GM19023 (cell line): ENCODE data around the gene SGTA.
A peak's percentile ranks its signal among the peaks of the same experiment; 100 is the strongest.

ENCODE experiments used
- ATAC-seq: cut with Tn5 transposase; IDR thresholded peaks from one replicate; pipeline ENCODE4 v1.9.1; 2021; ENCODE audit warnings: mild to moderate bottlenecking, moderate library complexity; ENCODE audit not compliant: unreplicated experiment

The SGTA gene

GRCh38 chr19:2756477-2756876 lies 26.6 kb downstream of the SGTA start:
- no peak for ATAC-seq

DNA sequence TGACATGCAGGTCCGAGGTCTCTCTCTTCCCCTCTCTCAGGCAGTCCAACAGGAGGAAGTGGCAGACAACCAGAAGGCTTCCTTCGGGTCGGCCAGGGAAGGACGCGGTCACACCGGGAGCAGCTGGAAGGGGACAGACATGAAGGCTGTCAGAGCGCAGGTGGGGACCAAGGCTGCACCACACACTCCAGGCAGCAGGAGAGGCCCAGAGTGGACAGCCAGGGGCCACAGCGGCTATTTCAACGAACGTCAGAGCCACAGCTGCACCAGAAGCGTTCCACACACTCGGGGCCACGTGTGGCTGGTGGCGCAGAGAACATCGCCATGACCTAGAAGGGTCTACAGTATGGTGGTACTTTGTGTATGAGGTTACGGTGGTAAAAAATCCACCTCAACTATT lies 27.3 kb downstream of the SGTA start:
- ATAC-seq = no peak

DNA sequence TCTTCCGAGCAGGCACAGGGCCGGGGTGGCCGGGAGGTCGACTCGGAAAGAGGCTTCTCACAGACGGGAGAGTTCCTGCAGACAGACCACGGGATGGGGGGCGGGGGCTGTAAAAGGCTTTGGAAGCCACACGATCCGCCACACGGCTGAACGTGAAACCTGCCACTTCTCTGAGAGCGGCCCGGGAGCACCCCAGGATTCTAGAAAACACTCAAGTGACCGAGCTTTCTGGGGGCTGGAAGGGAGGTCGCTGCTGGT lies 27.7 kb downstream of the SGTA start:
- ATAC-seq = no peak

- ATAC-seq = no peak
Measured at GRCh38 chr19:2754659-2755447, 28.2 kb downstream of the SGTA start.

GRCh38 chr19:2751438-2751830 lies 31.6 kb downstream of the SGTA start:
- ATAC-seq = no peak

GRCh38 chr19:2750808-2751437 lies 32.1 kb downstream of the SGTA start:
- no peak for ATAC-seq

- ATAC-seq = no peak
Measured at GRCh38 chr19:2747349-2747748, 35.7 kb downstream of the SGTA start.

DNA sequence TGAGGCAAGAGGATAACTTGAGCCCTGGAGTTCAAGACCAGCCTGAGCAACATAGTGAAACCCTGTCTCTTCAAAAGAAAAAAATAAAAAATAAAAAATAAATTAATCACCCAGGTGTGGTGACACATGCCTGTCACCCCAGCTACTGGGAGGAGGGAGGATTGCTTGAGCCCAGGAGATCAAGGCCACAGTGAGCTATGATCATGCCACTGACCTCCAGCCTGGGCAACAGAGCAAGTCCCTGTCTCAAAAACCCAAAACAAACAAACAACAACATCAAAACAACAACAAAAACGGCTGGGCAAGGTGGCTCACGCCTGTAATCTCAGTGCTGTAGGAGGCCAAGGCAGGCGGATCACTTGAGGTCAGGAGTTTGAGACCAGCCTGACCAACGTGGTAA lies 39.0 kb downstream of the SGTA start:
- no peak for ATAC-seq

- ATAC-seq = no peak
Measured at GRCh38 chr19:2743099-2743498, 40.0 kb downstream of the SGTA start.

- no peak for ATAC-seq
Measured at GRCh38 chr19:2740314-2740656, 42.8 kb downstream of the SGTA start.

GRCh38 chr19:2739602-2740313 lies 43.3 kb downstream of the SGTA start, which contains the start of gene SLC39A3:
SLC39A3 (minus strand) TSS chr19:2740017; CDS start chr19:2737257, 2,760 bp downstream.
- ATAC-seq = peak; percentile 94

DNA sequence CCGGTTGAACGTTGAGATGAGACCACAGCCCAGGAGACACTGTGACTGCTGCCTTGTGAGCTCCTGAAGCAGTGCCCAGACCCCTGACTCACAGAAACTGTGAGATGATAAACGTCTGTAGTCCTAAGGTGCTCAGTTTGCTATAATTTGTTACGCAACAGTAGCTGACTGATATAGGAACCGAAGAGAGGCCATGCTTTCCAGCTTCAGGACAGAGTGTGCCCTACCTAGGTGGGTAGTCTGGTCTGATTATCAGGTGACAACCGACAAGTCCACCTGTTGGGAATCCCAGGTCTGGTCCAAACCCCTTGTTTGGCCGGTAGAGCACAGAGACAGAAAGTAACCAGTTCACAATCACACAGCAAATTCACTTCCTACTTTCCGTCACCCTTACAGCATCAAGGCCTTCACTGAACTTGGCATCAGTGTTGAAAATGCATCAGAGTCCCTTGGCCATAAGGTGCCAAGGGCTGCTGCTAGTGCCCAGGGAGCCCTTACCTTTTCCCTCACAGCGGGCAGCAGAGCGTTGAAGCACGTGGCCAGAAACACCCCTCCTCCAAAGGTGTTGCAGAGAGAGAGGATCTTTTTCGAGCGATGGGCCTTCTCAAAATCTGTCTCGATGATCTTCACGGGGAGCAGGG lies 46.4 kb downstream of the SGTA start:
- ATAC-seq = no peak

DNA sequence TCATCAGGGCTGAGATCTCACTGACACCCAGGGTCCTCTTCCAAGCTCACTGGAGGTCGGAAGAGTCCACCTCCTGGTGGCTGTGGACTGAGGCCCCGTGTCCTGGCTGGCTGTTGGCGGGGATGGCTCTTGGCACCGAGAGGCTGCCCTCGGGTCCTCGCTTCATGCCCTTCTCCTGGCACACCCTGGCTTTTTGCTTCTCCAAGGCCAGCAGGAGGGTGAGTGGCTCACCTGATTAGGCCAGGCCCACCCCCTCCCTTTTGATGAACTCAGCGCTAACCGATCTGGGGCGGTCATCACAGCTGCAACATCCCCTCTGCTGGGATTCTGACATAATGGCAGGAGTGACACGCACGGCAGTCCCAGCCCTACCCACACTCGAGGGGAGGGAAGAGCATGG lies 47.7 kb downstream of the SGTA start:
- no peak for ATAC-seq

DNA sequence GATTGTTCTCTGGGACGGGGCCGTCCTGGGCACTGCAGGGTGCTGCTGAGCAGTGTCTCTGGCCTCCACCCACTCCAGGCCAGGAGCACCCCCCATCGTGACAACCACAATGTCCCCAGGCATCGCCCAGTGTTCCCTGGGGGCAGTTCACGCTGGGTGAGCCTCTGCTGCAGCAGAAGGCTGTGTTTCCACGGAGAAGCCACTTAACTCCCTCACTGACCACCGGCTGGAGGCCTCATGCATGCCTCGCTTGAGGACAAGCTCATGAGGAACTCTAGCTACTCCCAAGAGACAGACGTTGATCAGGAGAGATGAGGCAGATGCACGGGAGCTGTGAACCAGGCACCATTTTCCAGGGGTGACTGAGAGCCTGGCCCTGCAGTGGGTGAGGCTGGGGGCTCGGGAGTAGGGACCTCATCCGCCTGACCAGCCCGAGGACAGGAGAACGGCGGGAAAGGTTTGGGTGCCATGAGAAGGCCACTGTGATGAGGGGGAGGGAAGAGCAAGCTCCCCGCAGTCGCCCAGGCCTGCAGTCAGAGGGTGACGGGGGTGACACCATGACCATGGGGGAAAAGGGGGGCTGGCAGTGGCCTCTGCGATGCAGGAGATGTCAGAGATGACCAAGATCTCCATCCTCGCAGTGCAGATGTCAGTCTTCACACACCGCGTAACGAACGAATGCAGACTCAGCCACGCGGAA lies 48.3 kb downstream of the SGTA start:
- ATAC-seq = no peak

DNA sequence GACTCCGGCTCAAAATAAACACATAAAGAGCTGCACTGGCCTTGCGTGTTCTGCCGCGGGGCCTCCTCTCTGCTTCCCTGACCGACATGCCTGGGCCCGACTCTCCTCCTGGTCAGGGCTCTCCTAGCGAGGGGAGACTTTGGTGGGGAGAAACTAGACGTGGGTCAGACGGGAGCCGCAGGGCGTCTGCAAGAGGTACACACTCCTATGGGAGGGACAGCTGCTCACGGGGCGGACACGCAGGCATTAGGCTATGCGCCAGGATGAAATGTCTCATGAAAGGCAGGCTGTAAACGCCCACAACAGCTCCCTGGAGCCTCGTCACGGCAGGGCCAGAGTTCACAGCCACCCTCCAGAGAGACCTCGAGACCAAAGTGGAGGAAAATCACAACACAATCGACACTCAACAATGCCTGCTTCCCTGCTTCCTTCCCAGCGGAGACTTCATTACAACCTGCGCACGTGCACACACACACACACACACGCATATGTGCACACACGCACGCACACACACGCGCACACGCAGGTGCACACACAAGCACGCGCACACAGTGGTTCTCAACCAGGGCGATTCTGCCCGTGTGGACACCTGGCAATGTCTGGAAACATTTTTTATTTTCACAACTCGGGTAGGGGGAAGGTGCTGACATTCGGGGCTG lies 49.0 kb downstream of the SGTA start:
- no peak for ATAC-seq

DNA sequence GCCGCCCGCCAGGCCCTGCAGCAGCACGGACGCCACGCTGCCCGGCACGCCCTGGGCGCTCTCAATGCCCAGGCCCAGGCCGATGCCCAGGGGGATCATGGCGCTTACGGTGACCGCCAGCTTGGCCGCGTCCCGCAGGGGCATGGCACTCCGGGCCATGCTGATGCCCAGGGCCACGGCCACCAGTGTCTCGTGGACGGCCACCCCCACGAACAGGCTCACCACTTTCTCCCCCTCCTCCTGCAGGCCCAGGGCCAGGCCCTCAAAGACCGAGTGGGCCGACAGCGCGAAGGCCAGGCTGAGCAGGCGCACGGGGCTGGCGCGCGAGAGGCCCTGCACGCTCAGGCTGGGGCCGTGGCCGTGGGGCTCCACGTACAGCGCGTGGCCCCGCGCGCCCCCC lies 50.2 kb downstream of the SGTA start:
- no peak for ATAC-seq

DNA sequence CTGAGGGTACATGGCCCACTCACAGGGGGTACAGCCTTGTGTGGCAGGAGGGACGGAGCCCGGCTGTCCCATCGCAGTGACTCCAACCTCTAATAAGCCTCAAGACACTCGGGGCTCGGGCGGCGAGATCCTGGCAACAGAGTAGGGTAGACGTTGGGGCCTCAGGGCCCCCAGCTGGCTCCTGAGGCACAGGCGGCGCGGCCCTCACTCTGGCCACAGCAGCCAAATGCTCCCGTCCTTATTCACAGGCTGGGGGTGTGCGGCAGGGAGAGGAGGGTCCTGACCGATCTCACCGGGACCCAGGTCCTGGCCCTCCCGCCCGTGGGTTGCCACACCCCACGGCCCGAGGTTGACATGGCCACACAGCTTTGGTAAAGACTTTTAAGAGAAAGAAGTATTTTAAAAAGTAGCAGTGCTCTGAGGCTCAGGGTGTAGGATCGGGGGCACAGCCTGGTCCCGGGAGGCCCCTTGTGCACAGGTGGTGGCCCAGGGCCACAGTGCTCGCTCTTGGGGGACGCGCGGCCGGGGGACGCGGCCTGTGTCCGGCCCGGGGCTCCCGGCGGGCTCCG lies 50.8 kb downstream of the SGTA start:
- ATAC-seq = no peak

DNA sequence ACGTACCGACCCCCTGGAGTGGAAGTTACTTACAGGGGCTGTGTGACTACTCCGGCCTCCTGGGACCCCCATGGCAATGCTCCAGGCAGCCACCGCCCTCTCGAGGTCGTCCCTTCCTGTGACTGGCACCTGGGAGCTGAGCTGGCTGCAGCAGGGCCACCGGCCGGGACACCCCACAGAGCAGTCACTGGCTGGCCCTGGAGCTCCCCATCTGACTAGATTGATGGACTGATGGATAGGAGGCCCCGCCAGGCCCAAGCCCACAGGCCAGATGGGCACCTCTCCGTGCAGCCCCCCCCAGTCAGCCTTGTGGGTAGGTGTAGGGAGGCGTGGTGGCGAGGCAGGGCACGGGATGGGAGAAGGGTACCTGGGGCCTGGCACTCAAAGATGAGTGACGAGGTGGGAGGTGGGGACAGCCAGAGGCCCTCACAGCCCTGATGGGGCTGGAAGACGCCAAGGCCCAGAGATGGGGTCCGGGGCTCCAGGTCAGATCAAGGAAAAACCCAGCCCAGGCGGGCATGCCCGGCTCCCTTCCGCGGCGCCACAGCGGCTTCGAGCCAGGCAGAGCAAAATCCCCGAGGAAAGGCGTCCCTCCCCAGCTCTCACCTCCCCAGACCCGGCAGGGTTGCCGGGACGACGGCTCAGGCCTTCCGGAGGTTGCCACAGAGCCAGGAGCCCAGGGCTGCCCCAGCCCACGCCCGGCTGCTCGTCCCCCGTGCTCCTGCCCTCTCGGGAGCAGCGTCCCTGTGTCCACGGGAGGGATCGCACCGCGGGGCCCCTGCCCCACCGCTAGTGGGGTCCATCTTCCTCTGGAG lies 51.7 kb downstream of the SGTA start:
- no peak for ATAC-seq

GRCh38 chr19:2729943-2730818 lies 52.9 kb downstream of the SGTA start:
- no peak for ATAC-seq
